ENCODE data around the gene COBLL1. TPM values are rescaled to one million over a fixed set of nuclear protein-coding genes. Genes with fewer than 3 reads are reported as not detected.

COBLL1 gene
- total RNA-seq, 1 experiment from 2014 or later, result 5.9 TPM

DNA sequence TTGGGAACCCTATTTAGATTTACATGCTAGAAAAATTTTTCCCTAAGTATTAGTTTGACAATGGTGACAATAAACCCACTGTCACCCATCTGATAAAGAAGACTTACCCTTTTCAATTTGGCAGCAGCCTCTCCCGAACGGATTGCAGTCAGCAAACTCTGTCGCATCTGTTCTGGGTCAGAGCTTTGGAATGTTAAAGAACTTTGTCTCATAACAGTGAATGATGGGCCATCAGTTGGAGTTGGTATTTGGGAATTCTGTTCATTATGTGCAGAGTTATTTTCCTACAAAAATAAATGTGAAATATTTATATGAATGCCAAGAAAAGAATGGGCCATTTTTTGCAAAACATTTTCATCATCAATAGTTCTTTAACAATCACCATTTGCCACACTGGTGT is 149.5 kb downstream of the COBLL1 start:
- Histone ChIP-seq H3K27me3 (ENCODE audit: insufficient read depth, low read length) (no peaks in the 10 kb centered on the region), H3K9ac (ENCODE audit: extremely low read depth, insufficient read length, low read length) (no peak overlapping the region), H2AK5ac (ENCODE audit: insufficient read length, low read length) (no peak overlapping the region), H3K23me2 (ENCODE audit: insufficient read length, low read depth, low read length, poor library complexity, severe bottlenecking) (no peaks in the 10 kb centered on the region), H3K4me2 (ENCODE audit: insufficient read depth, insufficient read length, low read length) (no peak overlapping the region), H2BK120ac (ENCODE audit: low read depth, low read length, poor library complexity, severe bottlenecking) (no peak overlapping the region), H2AFZ (ENCODE audit: low read length) (no peak overlapping the region), H2BK12ac (ENCODE audit: insufficient read length, low read depth, low read length) (no peak overlapping the region), H4K20me1 (ENCODE audit: control insufficient read depth, insufficient read depth, insufficient read length) (no peaks in the 10 kb centered on the region), H2BK20ac (ENCODE audit: low read depth, low read length, poor library complexity, severe bottlenecking) (no peak overlapping the region), H3K79me1 (ENCODE audit: insufficient read depth, low read depth, low read length, poor library complexity, severe bottlenecking) (no peaks in the 10 kb centered on the region), H2BK5ac (ENCODE audit: insufficient read length, low read length) (no peak overlapping the region), H3K79me2 (ENCODE audit: insufficient read depth, low read length) (no peaks in the 10 kb centered on the region), H2BK15ac (ENCODE audit: low read depth, low read length) (no peak overlapping the region), H4K91ac (ENCODE audit: insufficient read length, low read depth, low read length) (no peak overlapping the region), H3K14ac (ENCODE audit: insufficient read depth, low read length) (no peak overlapping the region), H3K9me3 (ENCODE audit: control insufficient read depth, low read depth, low read length) (no peaks in the 10 kb centered on the region), H3K4ac (ENCODE audit: low read depth, low read length) (no peak overlapping the region), H4K8ac (replicated peaks; ENCODE audit: insufficient read length, low read depth, low read length) (no peak overlapping the region), H3K18ac (ENCODE audit: insufficient read length, low read depth, low read length) (no peak overlapping the region), H3K27ac (ENCODE audit: insufficient read length, low read depth, low read length) (no peak overlapping the region), H4K5ac (ENCODE audit: insufficient read length, low read depth, low read length) (no peak overlapping the region), H3K4me1 (ENCODE audit: insufficient read depth, low read length) (no peaks in the 10 kb centered on the region), H3K56ac (ENCODE audit: insufficient read length, low read depth, low read length) (no peak overlapping the region), H3T11ph (ENCODE audit: low read length) (no peak overlapping the region), H3K23ac (ENCODE audit: insufficient read length, low read depth, low read length) (no peak overlapping the region)
- Mint-ChIP-seq H3K4me1 (peaks cover 0 to 3% of the 10 kb centered on the region in 2 experiments; a peak in 1 of 4 replicates), H3K27me3 (ENCODE audit: low read depth) (no peaks in the 10 kb centered on the region), H3K4me3 (no peak overlapping the region), H3K36me3 (ENCODE audit: insufficient read depth in 1 of 3, low read depth in 3 of 3) (no peaks in the 10 kb centered on the region), H3K9me3 (no peaks in the 10 kb centered on the region), H3K27ac (no peak overlapping the region)
- DNase-seq, result no peak
- whole genome bisulfite sequencing (ENCODE audit: extremely low coverage, insufficient read length, low lambda C conversion rate), result no CpG with 5 or more reads among the region's 3 CpGs
- no peak for TF ChIP-seq CTCF (conservative IDR thresholded peaks at IDR 0.05)
